Measurements from ENCODE around the gene PMEL. TPM values are rescaled to one million over a fixed set of nuclear protein-coding genes. Genes with fewer than 3 reads are reported as not detected.
"Not testable (repeated sequence)": the region's sequence is repeated elsewhere in the genome, so short reads cannot be mapped to it uniquely, and the experiment has no call there.

Gene PMEL
- total and polyA plus RNA-seq, 7 donors, result 0.14 to 0.37 (median 0.22) TPM; not detected in 3

DNA sequence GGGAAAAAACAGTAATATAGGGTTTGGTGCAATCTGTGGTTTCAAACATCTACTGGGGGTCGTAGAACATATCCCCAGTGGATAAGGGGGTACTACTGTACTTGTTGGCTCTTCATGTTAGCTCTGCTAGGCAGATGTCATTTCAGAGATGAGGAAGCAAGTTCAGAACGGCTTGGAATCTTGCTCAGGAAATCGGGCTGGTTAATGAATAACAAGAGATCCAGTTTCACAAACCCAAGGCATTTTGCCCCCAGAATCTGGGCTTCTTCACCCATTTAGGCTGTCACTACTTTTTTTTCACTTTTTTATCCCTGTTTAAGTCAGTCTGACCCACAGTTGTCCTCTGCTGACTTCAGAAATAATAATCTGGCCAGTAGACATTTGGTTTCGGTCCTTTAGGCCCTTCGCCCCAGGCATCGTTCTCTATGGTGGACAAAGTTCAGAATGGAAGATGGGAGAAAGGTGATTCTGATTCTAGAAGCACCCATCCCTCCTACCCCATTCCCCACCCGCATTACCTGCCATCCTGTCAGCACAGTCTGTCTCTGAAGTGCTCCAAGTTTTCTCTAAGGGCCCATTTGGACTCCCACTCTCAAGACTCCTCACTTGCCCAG is 35.8 kb upstream of the PMEL start:
- WGBS, 3 donors, result 62 to 75% (median 69%) methylated on average over 7 of the region's 7 CpGs
- intact Hi-C loops (cut with DNase I), result loop anchor here in 1 of 2 donors (10.0 kb wide), 1 partner anchor 103 kb away; the partner anchor contains the start of gene PA2G4
- TF ChIP-seq, protein P1, sequence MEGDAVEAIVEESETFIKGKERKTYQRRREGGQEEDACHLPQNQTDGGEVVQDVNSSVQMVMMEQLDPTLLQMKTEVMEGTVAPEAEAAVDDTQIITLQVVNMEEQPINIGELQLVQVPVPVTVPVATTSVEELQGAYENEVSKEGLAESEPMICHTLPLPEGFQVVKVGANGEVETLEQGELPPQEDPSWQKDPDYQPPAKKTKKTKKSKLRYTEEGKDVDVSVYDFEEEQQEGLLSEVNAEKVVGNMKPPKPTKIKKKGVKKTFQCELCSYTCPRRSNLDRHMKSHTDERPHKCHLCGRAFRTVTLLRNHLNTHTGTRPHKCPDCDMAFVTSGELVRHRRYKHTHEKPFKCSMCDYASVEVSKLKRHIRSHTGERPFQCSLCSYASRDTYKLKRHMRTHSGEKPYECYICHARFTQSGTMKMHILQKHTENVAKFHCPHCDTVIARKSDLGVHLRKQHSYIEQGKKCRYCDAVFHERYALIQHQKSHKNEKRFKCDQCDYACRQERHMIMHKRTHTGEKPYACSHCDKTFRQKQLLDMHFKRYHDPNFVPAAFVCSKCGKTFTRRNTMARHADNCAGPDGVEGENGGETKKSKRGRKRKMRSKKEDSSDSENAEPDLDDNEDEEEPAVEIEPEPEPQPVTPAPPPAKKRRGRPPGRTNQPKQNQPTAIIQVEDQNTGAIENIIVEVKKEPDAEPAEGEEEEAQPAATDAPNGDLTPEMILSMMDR (IDR thresholded peaks at IDR 0.05), result no peak
- Histone ChIP-seq H3K27me3 (ENCODE audit: insufficient read depth in 3 of 3, low read length in 2 of 3) (no peaks in the 10 kb centered on the region), H3K36me3 (ENCODE audit: insufficient read depth in 1 of 2, low read depth in 1 of 2) (peaks cover 0 to 28% of the 10 kb centered on the region in 2 donors), H3K9me3 (no peaks in the 10 kb centered on the region), H3K27ac (peak overlapping the region; percentile 78), H3K4me1 (peaks cover 17% of the 10 kb centered on the region), H3K4me3 (no peak overlapping the region)
- DNase-seq (no peak), ATAC-seq (no peak)

DNA sequence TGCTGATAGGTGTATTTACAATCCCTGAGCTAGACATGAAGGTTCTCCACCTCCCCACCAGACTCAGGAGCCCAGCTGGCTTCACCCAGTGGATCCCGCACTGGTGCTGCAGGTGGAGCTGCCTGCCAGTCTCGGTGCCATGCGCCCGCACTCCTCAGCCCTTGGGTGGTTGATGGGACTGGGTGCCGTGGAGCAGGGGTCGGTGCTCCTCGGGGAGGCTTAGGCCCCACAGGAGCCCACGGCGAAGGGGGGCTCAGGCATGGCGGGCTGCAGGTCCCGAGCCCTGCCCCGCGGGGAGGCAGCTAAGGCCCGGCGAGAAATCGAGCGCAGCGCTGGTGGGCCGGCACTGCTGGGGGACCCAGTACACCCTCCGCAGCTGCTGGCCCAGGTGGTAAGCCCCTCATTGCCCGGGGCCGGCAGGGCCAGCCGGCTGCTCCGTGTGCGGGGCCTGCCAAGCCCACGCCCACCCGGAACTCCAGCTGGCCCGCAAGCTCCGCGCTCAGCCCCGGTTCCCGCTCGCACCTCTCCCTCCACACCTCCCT is 34.2 kb upstream of the PMEL start:
- peak overlapping the region; percentile 78 for H3K27ac ChIP-seq
- intact Hi-C loops (cut with DNase I), result loop anchor here (5.0 to 10.0 kb wide), 2 partner anchors 37 to 105 kb away; partner anchors contain the start of gene PA2G4 (in 2 of the 2)
- DNase-seq; H3K9me3 ChIP-seq; H3K27me3 ChIP-seq (ENCODE audit: insufficient read depth in 3 of 3, low read length in 2 of 3); ATAC-seq: not testable (repeated sequence)
- peaks cover 17% of the 10 kb centered on the region for H3K4me1 ChIP-seq
- WGBS, 3 donors, result 78 to 89% (median 86%) methylated on average over 26 to 33 of the region's 33 CpGs
- peaks cover 0 to 32% of the 10 kb centered on the region in 2 donors for H3K36me3 ChIP-seq (ENCODE audit: insufficient read depth in 1 of 2, low read depth in 1 of 2)
- peak overlapping the region; percentile 50 for H3K4me3 ChIP-seq

DNA sequence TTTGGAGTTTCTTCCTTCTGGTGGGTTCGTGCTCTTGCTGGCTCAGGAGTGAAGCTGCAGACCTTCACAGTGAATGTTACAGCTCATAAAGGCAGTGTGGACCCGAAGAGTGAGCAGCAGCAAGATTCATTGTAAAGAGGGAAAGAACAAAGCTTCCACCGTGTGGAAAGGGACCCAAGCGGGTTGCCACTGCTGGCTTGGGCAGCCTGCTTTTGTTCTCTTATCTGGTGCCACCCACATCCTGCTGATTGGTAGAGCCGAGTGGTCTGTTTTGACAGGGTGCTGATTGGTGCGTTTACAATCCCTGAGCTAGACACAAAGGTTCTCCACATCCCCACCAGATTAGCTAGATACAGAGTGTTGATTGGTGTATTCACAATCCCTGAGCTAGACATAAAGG is 33.7 kb upstream of the PMEL start:
- H3K36me3 ChIP-seq (ENCODE audit: insufficient read depth in 1 of 2, low read depth in 1 of 2), result peaks cover 0 to 34% of the 10 kb centered on the region in 2 donors
- intact Hi-C loops (cut with DNase I), result loop anchor here in 1 of 2 donors (5.0 to 10.0 kb wide), 2 partner anchors 38 to 105 kb away; partner anchors contain the start of gene PA2G4

DNA sequence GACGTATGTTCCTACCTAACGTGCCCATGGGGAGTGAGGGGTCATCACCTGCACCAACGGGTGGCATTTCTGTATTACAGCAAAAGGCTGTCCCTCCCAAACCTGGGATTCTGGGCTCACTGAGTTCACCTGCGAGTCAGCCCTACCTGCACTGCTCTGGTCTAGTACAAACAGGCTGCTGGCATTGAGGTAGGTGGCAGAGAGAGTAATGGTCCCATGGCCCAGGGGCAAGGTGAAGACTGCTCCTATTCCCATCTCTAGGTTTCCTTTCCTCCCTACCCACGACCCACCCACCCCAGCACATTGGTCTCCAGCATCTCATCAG is 31.7 kb upstream of the PMEL start:
- peak in 1 of 4 donors; percentile 6 for ATAC-seq
- H3K4me1 ChIP-seq, result peaks cover 17% of the 10 kb centered on the region
- 0 to 4% (median 2%) methylated on average over 5 of the region's 5 CpGs for WGBS, 3 donors
- TF ChIP-seq, protein P1 (IDR thresholded peaks at IDR 0.05), result no peak
- H3K4me3 ChIP-seq, result peak overlapping the region; percentile 68
- intact Hi-C loops (cut with DNase I), result loop anchor here (2.0 to 10.0 kb wide), 3 partner anchors 40 to 107 kb away; partner anchors contain the start of genes PA2G4 (in 1 of the 2) and RPS26 (in 1 of the 2)
- no peak for DNase-seq
- no peaks in the 10 kb centered on the region for H3K27me3 ChIP-seq (ENCODE audit: insufficient read depth in 3 of 3, low read length in 2 of 3)
- peak overlapping the region; percentile 84 for H3K27ac ChIP-seq
- no peaks in the 10 kb centered on the region for H3K9me3 ChIP-seq
- H3K36me3 ChIP-seq (ENCODE audit: insufficient read depth in 1 of 2, low read depth in 1 of 2), result peaks cover 6 to 38% of the 10 kb centered on the region in 2 donors

More for the DNA sequence above, 33.7 kb upstream of the PMEL start:
- ATAC-seq; H3K27me3 ChIP-seq (ENCODE audit: insufficient read depth in 3 of 3, low read length in 2 of 3); H3K27ac ChIP-seq; DNase-seq; H3K4me3 ChIP-seq; H3K9me3 ChIP-seq: not testable (repeated sequence)
- peaks cover 17% of the 10 kb centered on the region for H3K4me1 ChIP-seq
- 56 to 84% (median 83%) methylated on average over 2 to 6 of the region's 6 CpGs for WGBS, 3 donors

DNA sequence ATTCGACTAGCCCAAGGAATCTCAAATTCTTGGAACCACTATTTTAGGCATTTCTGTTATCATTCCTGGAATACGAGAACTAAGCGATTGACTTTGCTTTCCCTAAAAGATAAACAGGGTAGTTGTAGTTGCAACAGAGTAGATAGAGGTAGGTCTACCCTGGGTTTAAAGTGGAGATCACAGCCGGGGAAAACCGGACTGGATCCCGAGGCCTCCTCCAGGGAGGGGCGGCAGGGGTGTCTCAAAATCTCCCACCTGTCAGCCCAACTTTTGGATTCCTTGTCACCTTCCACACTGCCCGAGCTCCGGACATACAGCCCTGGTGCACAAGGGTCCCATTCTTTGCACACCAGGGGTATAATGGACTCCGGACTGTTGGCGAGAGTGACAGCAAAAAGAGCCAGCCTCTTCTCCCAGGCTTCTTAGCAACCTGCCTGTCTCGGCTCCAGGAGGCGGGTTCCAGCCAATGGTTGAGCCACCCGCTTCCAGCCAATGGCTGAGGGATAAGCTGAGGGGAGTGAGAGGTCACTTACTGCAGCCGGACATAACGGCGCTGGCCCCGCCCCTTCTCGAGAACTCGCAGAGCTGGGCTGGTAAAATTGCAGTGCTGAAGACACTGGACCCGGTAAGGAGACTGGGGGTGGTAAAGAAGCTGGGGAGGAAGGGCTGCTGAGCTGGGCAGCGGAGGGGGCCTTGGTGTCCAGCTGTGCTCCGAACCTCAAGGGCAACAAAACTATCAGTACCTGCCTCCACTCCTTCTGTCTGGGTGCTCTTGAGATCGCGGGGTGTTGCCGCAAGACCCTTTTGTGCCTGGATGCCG is 31.1 kb upstream of the PMEL start, which contains the start of gene SUOX:
Gene SUOX (plus strand): TSS at position 562 of the 820 bp plus-strand sequence. CDS start 4,946 bp downstream, outside the sequence.
- 0 to 1% (median 1%) methylated on average over 27 of the region's 27 CpGs for WGBS, 3 donors
- TF ChIP-seq, protein P1 (IDR thresholded peaks at IDR 0.05), result no peak
- ATAC-seq (peak; percentile 98 to 99 (median 98)), DNase-seq (peak; percentile 96 to 98)
- Histone ChIP-seq H3K4me1 (peaks cover 17% of the 10 kb centered on the region), H3K27me3 (ENCODE audit: insufficient read depth in 3 of 3, low read length in 2 of 3) (no peaks in the 10 kb centered on the region), H3K4me3 (peak within 1 kb of the TSS; percentile 68), H3K27ac (peak within 1 kb of the TSS; percentile 84), H3K9me3 (no peaks in the 10 kb centered on the region), H3K36me3 (ENCODE audit: insufficient read depth in 1 of 2, low read depth in 1 of 2) (peaks cover 7 to 38% of the 10 kb centered on the region in 2 donors)
- intact Hi-C loops (cut with DNase I), result loop anchor here (2.0 to 10.0 kb wide), 3 partner anchors 40 to 108 kb away; partner anchors contain the start of genes PA2G4 (in 1 of the 2) and RPS26 (in 1 of the 2)

All from psoas muscle (tissue), 8 donors.